PFSK-1 (cell line): ENCODE data around the gene DHX35.

Experiments used
- REST ChIP-seq, 2 experiments: IDR thresholded peaks; 2 replicates each; pipeline versions ENCODE4 v1.6.1 to v1.8.0; 2011 to 2012; ENCODE audit warnings: low read depth in 2 of 2, low read length in 2 of 2, control low read depth in 1 of 2, inconsistent platforms in 1 of 2, mild to moderate bottlenecking in 1 of 2, moderate library complexity in 1 of 2; ENCODE audit not compliant: insufficient read depth in 1 of 2
- SIN3A ChIP-seq: IDR thresholded peaks from 2 replicates; pipeline ENCODE4 v1.6.1; 2012; ENCODE audit warnings: mild to moderate bottlenecking, low read length, moderate library complexity, borderline replicate concordance; ENCODE audit not compliant: insufficient read depth

GRCh38 chr20:39021748-39022147, 59.6 kb downstream of the DHX35 start:
- no peak for TF ChIP-seq REST (IDR thresholded peaks at IDR 0.05; ENCODE audit: insufficient read depth in 1 of 2, low read depth in 2 of 2, low read length in 2 of 2)
- TF ChIP-seq SIN3A: no peak
